Mesendoderm (in vitro differentiated cells): ENCODE results near the gene ECSCR.

Source experiments
- DNase-seq: peaks from one replicate; pipeline ENCODE4 v3.0.0; 2013
- H2AK5ac ChIP-seq: 2 replicates; pipeline ENCODE4 v1.6.1; 2013; ENCODE audit warnings: low read length, inconsistent platforms
- H2BK120ac ChIP-seq: 2 replicates; pipeline ENCODE4 v1.6.1; 2013; ENCODE audit warnings: low read depth, mild to moderate bottlenecking, low read length, moderate library complexity, mixed read lengths
- H2BK15ac ChIP-seq: replicated peaks from 2 replicates; pipeline ENCODE4 v1.6.1; 2013; ENCODE audit warnings: low read depth, mild to moderate bottlenecking, moderate library complexity
- H2BK5ac ChIP-seq: 2 replicates; pipeline ENCODE4 v1.6.1; 2013; ENCODE audit warnings: low read length, inconsistent platforms
- H3K18ac ChIP-seq: 2 replicates; pipeline ENCODE4 v1.6.1; 2013; ENCODE audit warnings: mild to moderate bottlenecking, low read length, mixed read lengths
- H3K23ac ChIP-seq: one replicate; pipeline ENCODE4 v1.6.1; 2013; ENCODE audit warnings: low read length
- H3K27ac ChIP-seq: 2 replicates; pipeline ENCODE4 v1.5.1; 2013; ENCODE audit warnings: low read depth, mild to moderate bottlenecking, inconsistent platforms, low read length, moderate library complexity
- H3K27me3 ChIP-seq: 2 replicates; pipeline ENCODE4 v1.6.1; 2013; ENCODE audit warnings: low read length, control low read depth, mild to moderate bottlenecking, inconsistent platforms; ENCODE audit not compliant: insufficient read depth, poor library complexity
- H3K36me3 ChIP-seq: 2 replicates; pipeline ENCODE4 v1.6.1; 2013; ENCODE audit warnings: low read length, inconsistent platforms; ENCODE audit not compliant: control insufficient read depth, insufficient read depth
- H3K4ac ChIP-seq: one replicate; pipeline ENCODE4 v1.6.1; 2013; ENCODE audit warnings: low read depth, mild to moderate bottlenecking, low read length, moderate library complexity
- H3K4me1 ChIP-seq: 2 replicates; pipeline ENCODE4 v1.6.1; 2013; ENCODE audit warnings: low read depth, low read length, inconsistent platforms; ENCODE audit not compliant: control insufficient read depth
- H3K4me2 ChIP-seq: 2 replicates; pipeline ENCODE4 v1.6.1; 2013; ENCODE audit warnings: low read length
- H3K4me3 ChIP-seq: 2 replicates; pipeline ENCODE4 v1.5.1; 2013; ENCODE audit warnings: mild to moderate bottlenecking, low read length
- H3K56ac ChIP-seq: one replicate; pipeline ENCODE4 v1.6.1; 2013; ENCODE audit warnings: low read length
- H3K79me1 ChIP-seq: 2 replicates; pipeline ENCODE4 v1.6.1; 2013; ENCODE audit warnings: low read length, inconsistent platforms
- H3K79me2 ChIP-seq: 2 replicates; pipeline ENCODE4 v1.6.1; 2013; ENCODE audit warnings: mild to moderate bottlenecking, low read length; ENCODE audit not compliant: control insufficient read depth, insufficient read depth
- H3K9ac ChIP-seq: 2 replicates; pipeline ENCODE4 v1.6.1; 2013; ENCODE audit warnings: low read length, inconsistent platforms
- H4K5ac ChIP-seq: one replicate; pipeline ENCODE4 v1.6.1; 2013; ENCODE audit warnings: low read length
- H4K8ac ChIP-seq: one replicate; pipeline ENCODE4 v1.6.1; 2013; ENCODE audit warnings: low read depth, mild to moderate bottlenecking, control low read depth, low read length, moderate library complexity
- WGBS: extraction: QIAGEN DNeasy Blood & Tissue Kit; methylation state at CpG from one replicate; pipeline ENCODE4 v1.1.7; 2013; ENCODE audit warnings: low lambda C conversion rate, missing lambda C conversion rate; ENCODE audit not compliant: insufficient coverage; ENCODE audit errors: extremely low coverage; 5-methylcytosine and 5-hydroxymethylcytosine counted together

ECSCR gene

GRCh38 chr5:139454568-139455290 lies 7.8 kb downstream of the ECSCR start:
- Histone ChIP-seq H3K4ac (no peak overlapping the region), H3K79me1 (no peaks in the 10 kb centered on the region), H3K36me3 (no peaks in the 10 kb centered on the region), H2AK5ac (no peak overlapping the region), H2BK5ac (no peak overlapping the region), H3K4me3 (no peak overlapping the region), H2BK120ac (no peak overlapping the region), H4K8ac (no peak overlapping the region), H3K27ac (no peak overlapping the region), H3K18ac (no peak overlapping the region), H3K4me2 (no peak overlapping the region), H3K56ac (no peak overlapping the region), H3K27me3 (no peaks in the 10 kb centered on the region), H2BK15ac (no peak overlapping the region), H3K79me2 (no peaks in the 10 kb centered on the region), H4K5ac (no peak overlapping the region), H3K9ac (no peak overlapping the region), H3K4me1 (no peaks in the 10 kb centered on the region), H3K23ac (no peak overlapping the region)
- no peak for DNase-seq
- no CpG with 5 or more reads among the region's 11 CpGs for WGBS

- H3K56ac ChIP-seq = no peak overlapping the region
- H3K18ac ChIP-seq = no peak overlapping the region
- no peaks in the 10 kb centered on the region for H3K27me3 ChIP-seq
- H3K4me2 ChIP-seq = no peak overlapping the region
- no peak overlapping the region for H3K4ac ChIP-seq
- no peaks in the 10 kb centered on the region for H3K79me2 ChIP-seq
- H2BK15ac ChIP-seq = no peak overlapping the region
- H3K36me3 ChIP-seq = no peaks in the 10 kb centered on the region
- H2BK5ac ChIP-seq = no peak overlapping the region
- no peak overlapping the region for H4K8ac ChIP-seq
- 100% methylated on average over 3 of the region's 3 CpGs for WGBS
- H3K23ac ChIP-seq = no peak overlapping the region
- no peaks in the 10 kb centered on the region for H3K79me1 ChIP-seq
- no peak overlapping the region for H2AK5ac ChIP-seq
- H4K5ac ChIP-seq = no peak overlapping the region
- no peak overlapping the region for H3K4me3 ChIP-seq
- H3K27ac ChIP-seq = no peak overlapping the region
- H3K9ac ChIP-seq = no peak overlapping the region
- DNase-seq = no peak
- no peaks in the 10 kb centered on the region for H3K4me1 ChIP-seq
- H2BK120ac ChIP-seq = no peak overlapping the region
Measured at GRCh38 chr5:139453683-139454567, 8.6 kb downstream of the ECSCR start.

GRCh38 chr5:139451878-139452660 lies 10.5 kb downstream of the ECSCR start:
- Histone ChIP-seq H2AK5ac (no peak overlapping the region), H4K8ac (no peak overlapping the region), H3K79me1 (no peaks in the 10 kb centered on the region), H3K4me3 (no peak overlapping the region), H2BK120ac (no peak overlapping the region), H2BK15ac (no peak overlapping the region), H3K27me3 (no peaks in the 10 kb centered on the region), H3K36me3 (no peaks in the 10 kb centered on the region), H3K4me1 (no peaks in the 10 kb centered on the region), H3K56ac (no peak overlapping the region), H3K4me2 (no peak overlapping the region), H3K9ac (no peak overlapping the region), H3K18ac (no peak overlapping the region), H3K79me2 (no peaks in the 10 kb centered on the region), H4K5ac (no peak overlapping the region), H3K4ac (no peak overlapping the region), H3K23ac (no peak overlapping the region), H3K27ac (no peak overlapping the region), H2BK5ac (no peak overlapping the region)
- DNase-seq = no peak
- 100% methylated on average over 3 of the region's 3 CpGs for WGBS

DNA sequence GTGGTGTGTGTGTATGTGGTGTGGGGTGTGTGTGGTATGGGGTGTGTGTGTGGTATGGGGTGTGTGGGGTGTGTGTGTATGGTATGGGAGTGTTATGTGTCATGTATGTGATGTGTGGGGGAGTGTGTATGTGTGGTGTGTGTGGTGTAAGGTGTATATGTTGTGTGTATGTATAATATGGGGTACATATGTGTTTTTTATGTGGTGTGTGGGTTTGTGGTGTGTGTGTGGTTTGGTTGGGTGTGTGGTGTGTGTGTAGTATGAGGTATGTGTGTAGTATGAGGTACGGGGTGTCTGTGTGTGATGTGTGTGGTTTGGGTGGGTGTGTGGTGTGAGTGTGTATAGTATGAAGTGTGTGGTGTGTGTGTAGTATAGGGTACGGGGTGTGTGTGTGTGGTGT lies 11.4 kb downstream of the ECSCR start:
- H3K27me3 ChIP-seq = no peaks in the 10 kb centered on the region
- H3K79me1 ChIP-seq = no peaks in the 10 kb centered on the region
- H3K4me1 ChIP-seq = no peaks in the 10 kb centered on the region
- H2BK5ac ChIP-seq = no peak overlapping the region
- H3K4me2 ChIP-seq = no peak overlapping the region
- no peak overlapping the region for H3K18ac ChIP-seq
- H3K27ac ChIP-seq = no peak overlapping the region
- H3K79me2 ChIP-seq = no peaks in the 10 kb centered on the region
- H4K8ac ChIP-seq = no peak overlapping the region
- H3K4me3 ChIP-seq = no peak overlapping the region
- no peak overlapping the region for H3K23ac ChIP-seq
- H2BK15ac ChIP-seq = no peak overlapping the region
- H3K9ac ChIP-seq = no peak overlapping the region
- H3K36me3 ChIP-seq = no peaks in the 10 kb centered on the region
- H2AK5ac ChIP-seq = no peak overlapping the region
- no peak overlapping the region for H4K5ac ChIP-seq
- WGBS = 100% methylated on average over 2 of the region's 2 CpGs
- H2BK120ac ChIP-seq = no peak overlapping the region
- no peak overlapping the region for H3K56ac ChIP-seq
- DNase-seq = no peak
- H3K4ac ChIP-seq = no peak overlapping the region

GRCh38 chr5:139446956-139447779 lies 15.4 kb downstream of the ECSCR start:
- H2AK5ac ChIP-seq = no peak overlapping the region
- H2BK5ac ChIP-seq = no peak overlapping the region
- H2BK15ac ChIP-seq = no peak overlapping the region
- no peak overlapping the region for H3K27ac ChIP-seq
- no peak overlapping the region for H3K23ac ChIP-seq
- H3K4ac ChIP-seq = no peak overlapping the region
- no peak overlapping the region for H3K56ac ChIP-seq
- no peak overlapping the region for H4K8ac ChIP-seq
- no peak overlapping the region for H3K18ac ChIP-seq
- H3K36me3 ChIP-seq = no peaks in the 10 kb centered on the region
- no peak overlapping the region for H3K4me2 ChIP-seq
- H3K79me1 ChIP-seq = no peaks in the 10 kb centered on the region
- no peaks in the 10 kb centered on the region for H3K79me2 ChIP-seq
- DNase-seq = no peak
- H3K4me3 ChIP-seq = no peak overlapping the region
- H3K4me1 ChIP-seq = no peaks in the 10 kb centered on the region
- WGBS = no CpG with 5 or more reads among the region's 5 CpGs
- no peak overlapping the region for H2BK120ac ChIP-seq
- no peak overlapping the region for H4K5ac ChIP-seq
- H3K27me3 ChIP-seq = no peaks in the 10 kb centered on the region
- H3K9ac ChIP-seq = no peak overlapping the region
